GM23338 (cell line): Measurements from ENCODE around the gene UBN2. TPM values are rescaled to one million over a fixed set of nuclear protein-coding genes. Genes with fewer than 3 reads are reported as not detected.

Experiments used
- ATAC-seq: fragments of 200-7000 bp; cut with Tn5 transposase; 3 replicates; pipeline ENCODE4 v1.9.1; 2020
- DNase-seq: peaks from one replicate; pipeline ENCODE4 v3.0.0-alpha.2; 2015; ENCODE audit warnings: low spot score
- H2AFZ ChIP-seq: fragments of 200-600 bp; sonication (generic); 2 replicates; pipeline ENCODE4 v1.8.0; 2016; ENCODE audit warnings: antibody characterized with exemption, mild to moderate bottlenecking, moderate library complexity
- H3F3A ChIP-seq: fragments of 200-600 bp; sonication (generic); replicated peaks from 2 replicates; pipeline ENCODE4 v1.8.0; 2017; ENCODE audit warnings: antibody characterized with exemption, mixed run types, low read depth
- H3K27ac ChIP-seq: fragments of 200-600 bp; sonication (generic); 2 replicates; pipeline ENCODE4 v1.6.1; 2016; ENCODE audit warnings: low read depth
- H3K27me3 ChIP-seq: fragments of 200-600 bp; sonication (generic); 2 replicates; pipeline ENCODE4 v1.8.0; 2016; ENCODE audit warnings: mild to moderate bottlenecking, mixed run types, moderate library complexity; ENCODE audit not compliant: insufficient read depth
- H3K36me3 ChIP-seq: fragments of 200-600 bp; sonication (generic); 2 replicates; pipeline ENCODE4 v1.8.0; 2016; ENCODE audit warnings: mild to moderate bottlenecking; ENCODE audit not compliant: insufficient read depth
- H3K4me1 ChIP-seq: fragments of 200-600 bp; sonication (generic); 2 replicates; pipeline ENCODE4 v1.8.0; 2016; ENCODE audit warnings: mild to moderate bottlenecking, moderate library complexity; ENCODE audit not compliant: insufficient read depth
- H3K4me2 ChIP-seq: fragments of 200-600 bp; sonication (generic); 2 replicates; pipeline ENCODE4 v1.7.1; 2017; ENCODE audit warnings: mixed run types
- H3K4me3 ChIP-seq: fragments of 200-600 bp; sonication (generic); 2 replicates; pipeline ENCODE4 v1.6.1; 2016; ENCODE audit warnings: mixed run types
- H3K79me2 ChIP-seq: fragments of 200-600 bp; sonication (generic); replicated peaks from 2 replicates; pipeline ENCODE4 v1.8.0; 2017; ENCODE audit warnings: mild to moderate bottlenecking; ENCODE audit not compliant: insufficient read depth
- H3K9me2 ChIP-seq: fragments of 200-600 bp; sonication (generic); 2 replicates; pipeline ENCODE4 v1.8.0; 2017; ENCODE audit not compliant: insufficient read depth
- H4K20me1 ChIP-seq: fragments of 200-600 bp; sonication (generic); replicated peaks from 2 replicates; pipeline ENCODE4 v1.8.0; 2017; ENCODE audit warnings: mild to moderate bottlenecking; ENCODE audit not compliant: insufficient read depth
- H3K27ac Mint-ChIP-seq: 2 replicates; pipeline ENCODE4 v1.8.0; 2020; ENCODE audit warnings: inconsistent platforms, mild to moderate bottlenecking, moderate library complexity, mixed read lengths
- H3K27me3 Mint-ChIP-seq: 3 replicates; pipeline ENCODE4 v1.8.0; 2022; ENCODE audit warnings: low read depth, mild to moderate bottlenecking, moderate library complexity, mixed read lengths, inconsistent platforms; ENCODE audit not compliant: insufficient read depth, poor library complexity
- H3K36me3 Mint-ChIP-seq: 3 replicates; pipeline ENCODE4 v1.8.0; 2021; ENCODE audit warnings: low read depth, mild to moderate bottlenecking, inconsistent platforms, moderate library complexity, mixed read lengths
- H3K4me1 Mint-ChIP-seq: 3 replicates; pipeline ENCODE4 v1.8.0; 2020; ENCODE audit warnings: mild to moderate bottlenecking, inconsistent platforms, mixed read lengths
- H3K4me3 Mint-ChIP-seq: 3 replicates; pipeline ENCODE4 v1.8.0; 2021; ENCODE audit warnings: moderate library complexity, mild to moderate bottlenecking, inconsistent platforms, mixed read lengths
- H3K9me3 Mint-ChIP-seq: 3 replicates; pipeline ENCODE4 v1.8.0; 2020; ENCODE audit warnings: moderate library complexity, mild to moderate bottlenecking, inconsistent platforms, mixed read lengths
- CREB1 ChIP-seq: fragments of 250-450 bp; sonication (Bioruptor Pico); IDR thresholded peaks from 2 replicates; pipeline ENCODE4 v1.5.0; 2020; ENCODE audit warnings: low read depth, mild to moderate bottlenecking, moderate library complexity
- CTCF ChIP-seq, 2 experiments: fragments of 200-600 bp in 1 of 2; sonication (generic) in 1 of 2; conservative IDR thresholded peaks; 2 replicates each; pipeline versions ENCODE4 v1.5.1 to v1.6.1; 2016 to 2017; ENCODE audit warnings: antibody characterized with exemption in 2 of 2, low read depth in 2 of 2, mild to moderate bottlenecking in 2 of 2, moderate library complexity in 1 of 2
- ETS1 ChIP-seq: IDR thresholded peaks from 2 replicates; pipeline ENCODE4 v1.6.1; 2016; ENCODE audit warnings: antibody characterized with exemption
- EZH2 ChIP-seq: fragments of 200-600 bp; sonication (generic); IDR thresholded peaks from one replicate; pipeline ENCODE4 v1.8.0; 2017; ENCODE audit warnings: antibody characterized with exemption, mild to moderate bottlenecking, low read depth; ENCODE audit not compliant: unreplicated experiment
- POLR2AphosphoS5 ChIP-seq: IDR thresholded peaks from 2 replicates; pipeline ENCODE4 v1.6.1; 2016; ENCODE audit warnings: antibody characterized with exemption, low read depth
- ZNF462 ChIP-seq: fragments of 250-450 bp; sonication (Bioruptor Pico); IDR thresholded peaks from 2 replicates; pipeline ENCODE4 v1.5.0; 2020; ENCODE audit warnings: mild to moderate bottlenecking, moderate library complexity
- polyA plus RNA-seq: library from polyadenylated mRNA; unstranded; fragments of >200 nt; fragmentation: Nextera tagmentation; extraction: Ambion mirVana; gene quantifications from 2 replicates; pipeline ENCODE4 v1.2.1, GENCODE V29; 2016
- total RNA-seq: library from RNA; depleted of rRNA; stranded (reverse); fragments of >200 nt; shearing (Covaris generic); gene quantifications from 2 replicates; pipeline ENCODE4 v1.2.3, GENCODE V29; 2014

The UBN2 gene
- total and polyA plus RNA-seq, 2 experiments from 2014 or later, result 18.5 to 26.6 TPM

- TF ChIP-seq ZNF462 (CRISPR knock-in tag) (no peak), CREB1 (CRISPR knock-in tag) (no peak), EZH2 (no peak), ETS1 (no peak)
These were observed 97.3 kb downstream of the UBN2 start (continued) for GRCh38 chr7:139328375-139328774.

- H2AFZ ChIP-seq, result no peak overlapping the region
- H3K9me3 Mint-ChIP-seq, result no peaks in the 10 kb centered on the region
- H3K4me3 ChIP-seq, result no peak overlapping the region
- H4K20me1 ChIP-seq, result no peaks in the 10 kb centered on the region
- no peak overlapping the region for H3K27ac ChIP-seq
- H3K27me3 ChIP-seq, result no peaks in the 10 kb centered on the region
- H3K4me3 Mint-ChIP-seq, result no peak overlapping the region
- H3K36me3 Mint-ChIP-seq, result no peaks in the 10 kb centered on the region
- no peaks in the 10 kb centered on the region for H3K4me1 Mint-ChIP-seq
- H3K79me2 ChIP-seq, result no peaks in the 10 kb centered on the region
- no peak overlapping the region for H3K4me2 ChIP-seq
- no peak for DNase-seq
- no peaks in the 10 kb centered on the region for H3K9me2 ChIP-seq
- H3K4me1 ChIP-seq, result no peaks in the 10 kb centered on the region
- no peaks in the 10 kb centered on the region for H3K36me3 ChIP-seq
- H3K27me3 Mint-ChIP-seq, result peaks cover 2% of the 10 kb centered on the region
- no peaks in the 10 kb centered on the region for H3F3A ChIP-seq
- no peak overlapping the region for H3K27ac Mint-ChIP-seq
- ATAC-seq, result no peak
- TF ChIP-seq CTCF (conservative IDR thresholded peaks at IDR 0.05; ENCODE audit: low read depth in 2 of 2) (no peak), ZNF462 (CRISPR knock-in tag) (no peak), POLR2AphosphoS5 (no peak)
These were observed 98.1 kb downstream of the UBN2 start for GRCh38 chr7:139329119-139329518.
